NOMO-1 (cell line): ENCODE data around the gene PPP2CA.

Experiments used
- DNase-seq, 2 experiments: peaks; one replicate each; lab custom pipeline; 2025; ENCODE audit not compliant: unreplicated experiment in 2 of 2; lab: John Stamatoyannopoulos, UW

Gene PPP2CA

GRCh38 chr5:134206627-134207160, 19.2 kb downstream of the PPP2CA start:
- no peak for DNase-seq

GRCh38 chr5:134204575-134204974, 21.3 kb downstream of the PPP2CA start:
- DNase-seq: no peak

GRCh38 chr5:134203630-134204029, 22.2 kb downstream of the PPP2CA start:
- no peak for DNase-seq

DNA sequence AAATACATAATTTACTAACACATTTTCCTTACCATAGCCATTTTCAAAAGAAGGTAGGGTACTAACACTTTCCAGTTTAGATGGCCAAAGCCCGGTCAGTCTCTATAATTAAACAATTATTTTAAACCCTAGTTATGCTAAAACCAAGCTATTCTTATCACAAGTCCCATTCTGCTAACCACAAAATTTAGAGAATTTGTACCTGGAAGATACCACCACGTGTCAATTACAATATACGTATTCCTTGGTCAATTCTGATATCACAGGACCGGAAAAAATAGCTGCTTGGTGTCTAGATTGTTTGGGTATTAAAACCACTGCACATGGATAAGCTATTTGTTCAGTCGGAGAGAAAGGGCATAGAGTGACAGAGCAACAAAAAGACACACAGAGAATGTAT, 30.2 kb downstream of the PPP2CA start:
- DNase-seq: no peak

DNA sequence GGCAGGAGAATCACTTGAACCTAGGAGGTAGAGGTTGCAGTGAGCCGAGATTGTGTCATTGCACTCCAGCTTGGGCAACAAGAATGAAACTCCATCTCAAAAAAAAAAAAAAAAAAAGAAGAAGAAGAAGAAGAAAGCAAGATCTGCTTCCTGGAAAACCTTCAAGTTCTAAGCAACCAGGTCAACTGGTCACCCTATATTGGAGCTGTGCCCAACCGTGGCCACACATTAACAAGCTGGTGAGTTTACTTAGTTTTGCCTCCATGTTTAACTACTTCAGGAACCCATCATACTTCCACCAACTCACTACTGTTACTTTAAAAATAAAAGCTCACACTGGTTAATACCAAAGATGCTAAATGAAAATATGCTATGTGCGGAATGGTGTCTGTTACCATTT, 36.8 kb downstream of the PPP2CA start:
- DNase-seq: no peak

GRCh38 chr5:134188092-134188491, 37.8 kb downstream of the PPP2CA start:
- no peak for DNase-seq

DNA sequence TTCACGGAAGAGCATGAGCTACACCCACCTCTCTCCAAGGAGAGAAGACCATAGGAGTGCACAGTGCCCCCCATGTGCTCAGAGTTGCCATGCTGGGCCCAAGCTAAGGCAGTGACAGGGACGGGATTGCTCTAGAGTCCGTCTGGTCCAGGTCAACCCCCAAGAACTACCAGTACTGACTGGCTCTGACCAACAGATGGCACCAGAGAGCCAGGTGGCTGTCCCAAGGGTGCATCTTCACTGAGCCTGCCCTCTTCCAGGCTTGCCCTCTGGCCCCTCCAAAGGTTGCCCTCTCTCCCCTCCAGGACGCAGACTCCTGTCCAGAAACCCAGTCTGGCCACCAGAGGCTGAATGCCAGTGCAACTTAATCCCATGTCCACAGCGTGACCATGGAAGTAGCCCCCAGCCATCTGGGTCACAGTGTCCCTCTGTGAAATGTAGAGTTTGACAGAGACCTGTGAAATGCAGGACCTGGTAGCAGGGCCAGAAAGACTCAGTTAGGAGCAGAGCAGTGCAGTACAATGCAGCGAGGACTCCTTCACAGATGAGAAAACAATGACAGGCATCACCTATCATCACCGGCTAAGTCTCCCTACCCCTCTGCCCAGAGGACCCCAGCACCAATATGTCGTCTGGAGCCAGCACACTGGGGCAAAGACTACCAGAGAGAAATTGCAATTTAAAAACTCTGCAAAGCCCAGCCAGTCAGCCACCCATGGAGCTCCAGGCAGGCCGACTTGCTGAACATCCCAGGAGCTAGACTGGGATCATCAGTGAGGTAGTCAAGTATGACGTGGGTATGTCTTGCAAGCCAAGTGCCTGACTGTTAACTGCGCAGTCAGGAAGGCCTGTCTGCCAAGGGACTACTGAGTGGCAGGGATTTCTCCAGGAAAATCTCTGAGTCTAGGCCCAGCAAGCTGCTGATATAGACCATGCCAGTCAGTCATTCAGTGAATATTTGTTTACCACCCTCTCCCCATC, 41.4 kb downstream of the PPP2CA start:
- DNase-seq: peak; percentile 45 to 78

- no peak for DNase-seq
Measured at GRCh38 chr5:134183481-134183880, 42.4 kb downstream of the PPP2CA start.

GRCh38 chr5:134178096-134178419, 47.8 kb downstream of the PPP2CA start:
- no peak for DNase-seq

GRCh38 chr5:134177369-134178095, 48.3 kb downstream of the PPP2CA start:
- DNase-seq: no peak

DNA sequence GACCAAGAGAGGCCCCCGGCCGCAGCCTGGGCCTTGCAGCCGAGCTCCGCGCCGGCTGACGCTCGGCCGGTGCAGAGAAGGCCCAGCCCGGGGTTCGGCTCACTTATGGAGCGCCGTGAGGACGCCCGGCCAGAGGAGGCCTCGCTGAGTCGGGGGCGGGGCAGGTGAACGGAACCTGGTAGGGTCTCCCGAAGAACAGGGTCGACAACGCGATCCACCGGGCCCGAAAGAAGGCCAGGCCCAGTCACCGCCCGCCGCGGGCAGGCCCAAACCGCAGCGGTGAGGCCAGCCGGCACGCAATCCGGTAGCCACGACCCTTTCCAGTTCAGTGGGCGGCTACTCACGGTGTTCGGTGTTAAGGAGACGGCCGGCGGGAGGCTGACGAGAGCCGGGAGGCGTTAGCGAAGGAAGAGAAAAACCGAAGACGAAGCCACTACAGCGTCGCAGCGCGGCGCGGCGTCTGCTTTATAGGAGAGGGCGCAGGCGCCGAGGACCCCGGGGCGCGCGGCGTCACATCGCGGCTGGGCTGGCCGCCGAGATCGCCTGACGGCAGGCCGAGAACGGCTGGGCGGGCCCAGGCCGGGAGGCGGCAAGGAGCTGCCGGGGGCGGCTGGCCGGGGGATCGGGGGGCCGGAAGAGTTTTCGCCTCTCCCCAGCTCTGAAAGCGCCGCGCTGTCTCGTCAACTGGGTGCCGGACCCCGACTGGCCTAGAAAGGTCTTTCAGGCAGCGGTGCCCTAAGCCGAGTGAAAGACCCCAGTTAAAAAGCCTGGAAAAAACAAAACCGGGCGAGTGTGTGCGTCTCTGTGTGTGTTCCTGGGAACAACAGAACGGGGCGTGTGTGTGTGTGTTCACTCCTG, 49.1 kb downstream of the PPP2CA start, which contains the start of gene SKP1:
SKP1 (minus strand) TSS at position 440 of the 858 bp plus-strand sequence. CDS start 2,928 bp downstream, outside the sequence.
- DNase-seq: peak; percentile 78 to 80

GRCh38 chr5:134175921-134176510, 49.9 kb downstream of the PPP2CA start:
- DNase-seq: peak; percentile 23 to 38

DNA sequence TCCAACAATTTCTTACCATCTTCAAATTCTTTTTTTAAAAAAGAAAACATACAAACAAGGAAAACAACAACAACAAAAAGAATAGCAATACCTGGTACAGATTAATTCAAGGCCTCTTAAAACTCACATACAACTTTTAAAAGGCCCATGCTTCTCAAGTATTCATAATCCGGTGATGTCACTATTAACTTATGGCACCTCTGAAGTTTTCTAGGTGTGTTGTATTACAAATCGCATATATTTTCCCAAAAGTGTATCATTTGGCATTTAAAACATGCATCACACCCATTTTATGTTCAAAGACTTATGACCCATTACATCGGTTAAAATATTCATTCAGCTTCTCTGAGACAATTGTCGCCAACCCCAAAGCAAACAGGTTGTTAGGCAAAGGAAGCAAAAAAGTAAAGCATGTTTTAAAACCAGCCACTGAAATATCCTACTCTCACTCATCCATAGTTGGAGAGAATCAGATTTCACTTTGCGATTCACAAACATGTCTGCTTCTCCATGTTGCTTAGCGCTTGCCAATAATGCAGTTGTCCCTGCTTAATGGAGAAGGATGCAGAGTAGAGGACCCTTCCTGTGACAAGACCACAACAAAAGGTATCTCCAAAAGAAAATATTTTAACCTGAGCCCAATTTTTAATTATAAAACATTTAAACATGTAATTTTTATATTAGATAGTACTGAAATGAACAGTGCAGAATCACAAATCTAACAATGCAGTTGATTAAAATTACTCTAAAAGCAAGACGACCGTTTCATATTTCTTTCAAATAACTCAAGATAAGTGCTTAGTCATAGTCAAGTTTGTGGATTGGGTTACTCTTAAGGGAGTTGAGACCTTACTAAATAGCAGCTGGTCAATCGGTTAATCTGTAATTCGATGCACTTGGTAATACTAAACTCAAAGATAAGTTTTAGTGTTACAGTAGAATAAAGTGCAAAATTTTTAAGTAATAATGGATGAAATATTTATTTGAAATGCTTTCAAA, 50.7 kb downstream of the PPP2CA start:
- peak in 1 of 2 experiments; percentile 22 for DNase-seq

GRCh38 chr5:134171972-134172371, 53.9 kb downstream of the PPP2CA start:
- no peak for DNase-seq

GRCh38 chr5:134162592-134162991, 63.3 kb downstream of the PPP2CA start:
- no peak for DNase-seq

DNA sequence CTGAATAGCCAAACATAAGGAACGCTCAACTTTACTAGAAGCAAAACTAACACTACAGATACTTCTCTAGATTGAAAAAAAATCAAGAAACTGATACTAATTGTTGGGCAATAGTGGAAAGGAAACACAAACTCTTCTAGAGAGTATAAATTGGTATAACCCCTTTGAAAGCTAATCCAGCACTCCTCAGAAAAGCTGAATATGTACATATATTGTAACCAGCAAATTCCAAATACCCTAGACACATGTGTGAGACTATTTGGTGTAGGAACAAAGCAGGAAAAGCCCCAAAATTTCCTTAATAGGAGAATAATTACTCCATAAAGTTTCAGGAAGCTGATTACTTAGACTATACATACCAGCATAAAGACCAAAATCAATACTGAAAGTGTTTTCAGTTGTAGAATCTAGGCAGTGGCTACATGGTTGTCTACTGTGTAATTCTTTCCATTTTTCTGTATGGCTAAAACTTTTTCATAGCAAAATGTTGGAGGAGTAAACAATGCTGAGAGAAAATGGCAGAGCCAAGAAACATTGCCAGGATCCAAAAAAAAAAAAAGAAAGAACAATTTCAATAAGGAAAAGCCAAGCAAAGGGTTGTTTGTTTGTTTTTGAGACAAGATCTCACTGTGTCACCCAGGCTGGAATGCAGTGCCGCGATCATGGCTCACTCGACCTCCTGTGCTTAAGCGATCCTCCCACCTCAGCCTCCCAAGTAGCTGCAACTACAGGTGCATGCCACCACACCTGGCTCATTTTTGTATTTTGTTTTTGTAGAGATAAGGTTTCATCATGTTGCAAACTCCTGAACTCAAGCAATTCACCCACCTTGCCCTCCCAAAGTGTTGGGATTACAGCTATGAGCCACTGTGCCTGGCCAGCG, 64.1 kb downstream of the PPP2CA start:
- no peak for DNase-seq

GRCh38 chr5:134153657-134154056, 72.2 kb downstream of the PPP2CA start:
- DNase-seq: no peak

GRCh38 chr5:134153241-134153640, 72.6 kb downstream of the PPP2CA start:
- no peak for DNase-seq
